ENCODE measurements around the gene KAT2B. TPM values are rescaled to one million over a fixed set of nuclear protein-coding genes. Genes with fewer than 3 reads are reported as not detected.

KAT2B gene
- total RNA-seq, 1 experiment from 2014 or later: 3.2 TPM

DNA sequence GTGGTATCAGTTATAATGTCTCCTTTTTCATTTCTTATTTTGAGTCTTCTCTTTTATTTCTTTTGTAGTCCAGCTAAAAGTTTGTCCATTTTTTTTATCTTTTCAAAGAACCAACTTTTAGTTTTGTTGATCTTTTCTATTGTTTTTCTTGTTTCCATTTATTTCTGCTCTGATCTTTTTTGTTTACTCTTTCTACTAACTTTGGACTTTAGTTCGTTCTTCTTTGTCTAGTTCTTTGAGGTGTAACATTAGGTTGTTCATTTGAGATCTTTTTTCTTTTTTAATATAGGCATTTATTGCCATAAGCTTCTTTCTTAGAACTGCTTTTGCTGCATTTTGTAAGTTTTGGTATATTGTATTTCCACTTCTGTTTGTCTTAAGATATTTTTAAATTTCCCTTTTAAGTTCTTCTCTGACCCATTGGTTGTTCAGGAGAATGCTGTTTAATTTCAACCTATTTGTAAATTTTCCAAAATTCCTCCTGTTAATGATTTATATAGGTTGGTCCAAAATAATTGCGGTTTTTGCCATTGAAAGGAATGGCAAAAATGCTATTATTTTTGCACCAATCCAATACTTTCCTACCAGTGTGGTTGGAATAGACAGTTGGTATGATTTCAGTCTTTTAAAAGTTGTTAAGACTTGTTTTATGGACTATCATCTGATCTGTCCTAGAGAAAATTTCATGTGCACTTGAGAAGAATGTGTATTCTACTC is 51.2 kb downstream of the KAT2B start:
- Histone ChIP-seq H3F3A (ENCODE audit: insufficient read depth, low read depth) (no peaks in the 10 kb centered on the region), H3K27ac (no peak overlapping the region), H3K79me2 (ENCODE audit: low read depth) (no peaks in the 10 kb centered on the region), H3K9me3 (ENCODE audit: insufficient read depth, low read depth) (no peaks in the 10 kb centered on the region), H3K4me1 (replicated peaks; ENCODE audit: insufficient read depth) (no peaks in the 10 kb centered on the region), H3K4me2 (no peak overlapping the region), H3K27me3 (ENCODE audit: insufficient read depth, low read depth) (no peaks in the 10 kb centered on the region), H2AFZ (no peak overlapping the region), H4K20me1 (ENCODE audit: insufficient read depth) (no peaks in the 10 kb centered on the region), H3K9me2 (ENCODE audit: insufficient read depth) (no peaks in the 10 kb centered on the region), H3K36me3 (ENCODE audit: low read depth) (no peaks in the 10 kb centered on the region), H3K4me3 (no peak overlapping the region)
- TF ChIP-seq, protein P1, sequence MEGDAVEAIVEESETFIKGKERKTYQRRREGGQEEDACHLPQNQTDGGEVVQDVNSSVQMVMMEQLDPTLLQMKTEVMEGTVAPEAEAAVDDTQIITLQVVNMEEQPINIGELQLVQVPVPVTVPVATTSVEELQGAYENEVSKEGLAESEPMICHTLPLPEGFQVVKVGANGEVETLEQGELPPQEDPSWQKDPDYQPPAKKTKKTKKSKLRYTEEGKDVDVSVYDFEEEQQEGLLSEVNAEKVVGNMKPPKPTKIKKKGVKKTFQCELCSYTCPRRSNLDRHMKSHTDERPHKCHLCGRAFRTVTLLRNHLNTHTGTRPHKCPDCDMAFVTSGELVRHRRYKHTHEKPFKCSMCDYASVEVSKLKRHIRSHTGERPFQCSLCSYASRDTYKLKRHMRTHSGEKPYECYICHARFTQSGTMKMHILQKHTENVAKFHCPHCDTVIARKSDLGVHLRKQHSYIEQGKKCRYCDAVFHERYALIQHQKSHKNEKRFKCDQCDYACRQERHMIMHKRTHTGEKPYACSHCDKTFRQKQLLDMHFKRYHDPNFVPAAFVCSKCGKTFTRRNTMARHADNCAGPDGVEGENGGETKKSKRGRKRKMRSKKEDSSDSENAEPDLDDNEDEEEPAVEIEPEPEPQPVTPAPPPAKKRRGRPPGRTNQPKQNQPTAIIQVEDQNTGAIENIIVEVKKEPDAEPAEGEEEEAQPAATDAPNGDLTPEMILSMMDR (conservative IDR thresholded peaks at IDR 0.05): no peak
- no peak for TF ChIP-seq EZH2 (IDR thresholded peaks at IDR 0.05; ENCODE audit: low read depth)
- intact Hi-C loops (cut with micrococcal nuclease; ENCODE audit: unreplicated experiment): no loop called here
- POLR2A ChIA-PET (ENCODE audit: unreplicated experiment): no interaction called here
- DNase-seq: no peak
- BruUV-seq (replicated peaks): no TSS peak
- CTCF ChIA-PET: no interaction called here

DNA sequence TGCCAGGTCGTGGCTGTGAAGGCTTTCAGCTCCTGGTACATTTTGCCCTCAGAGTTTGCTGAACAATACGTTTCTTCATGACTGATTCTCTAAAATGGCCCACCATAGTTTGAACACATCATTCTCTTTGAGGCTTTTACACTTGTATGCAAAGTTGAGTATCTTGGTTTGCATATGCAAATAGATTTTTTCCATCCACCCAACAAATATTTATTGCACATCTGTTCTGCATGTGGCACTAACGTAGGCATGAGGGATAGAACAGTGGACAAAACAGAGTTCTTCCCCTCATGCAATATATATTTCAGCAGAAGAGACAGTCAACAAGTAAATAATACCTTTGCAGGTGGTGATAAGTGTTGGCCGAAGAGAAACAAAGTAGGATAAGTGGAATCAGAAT is 55.2 kb downstream of the KAT2B start:
- Histone ChIP-seq H4K20me1 (ENCODE audit: insufficient read depth) (no peaks in the 10 kb centered on the region), H3K4me3 (no peak overlapping the region), H3K79me2 (ENCODE audit: low read depth) (no peaks in the 10 kb centered on the region), H3K36me3 (ENCODE audit: low read depth) (no peaks in the 10 kb centered on the region), H3K27me3 (ENCODE audit: insufficient read depth, low read depth) (no peaks in the 10 kb centered on the region), H3K9me2 (ENCODE audit: insufficient read depth) (no peaks in the 10 kb centered on the region), H3K4me1 (replicated peaks; ENCODE audit: insufficient read depth) (no peaks in the 10 kb centered on the region), H2AFZ (no peak overlapping the region), H3K4me2 (no peak overlapping the region), H3K27ac (no peak overlapping the region), H3K9me3 (ENCODE audit: insufficient read depth, low read depth) (no peaks in the 10 kb centered on the region), H3F3A (ENCODE audit: insufficient read depth, low read depth) (no peaks in the 10 kb centered on the region)
- no peak for DNase-seq
- ChIA-PET POLR2A (ENCODE audit: unreplicated experiment) (no interaction called here), CTCF (no interaction called here)
- intact Hi-C loops (cut with micrococcal nuclease; ENCODE audit: unreplicated experiment): no loop called here
- BruUV-seq (replicated peaks): no TSS peak
- TF ChIP-seq EZH2 (IDR thresholded peaks at IDR 0.05; ENCODE audit: low read depth): no peak
- TF ChIP-seq, protein P1 (conservative IDR thresholded peaks at IDR 0.05): no peak

DNA sequence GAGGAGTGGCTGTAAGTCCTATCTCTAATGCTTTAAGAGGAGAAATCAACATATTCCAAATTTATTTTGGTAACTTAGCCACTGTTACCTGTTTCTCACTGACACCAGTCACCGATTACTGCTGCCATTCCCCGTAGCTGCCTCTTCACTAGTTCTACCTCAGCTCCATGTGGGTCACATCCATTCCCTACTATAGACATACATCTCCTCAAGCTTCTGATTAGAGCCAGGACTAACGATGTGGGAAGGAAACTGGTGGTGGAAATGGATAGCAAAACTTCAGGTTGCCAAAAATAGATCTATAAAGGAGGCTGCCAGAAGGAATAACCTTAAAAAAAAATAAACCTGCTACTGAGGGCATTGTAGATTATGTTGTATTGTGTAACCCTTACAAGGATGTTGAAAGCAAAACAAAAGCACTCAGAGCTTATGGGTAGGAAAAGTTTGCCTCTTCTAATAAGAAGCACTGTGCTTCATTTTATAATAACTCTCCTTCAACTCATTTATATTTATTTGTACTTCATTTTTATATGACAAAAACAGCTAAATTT is 56.0 kb downstream of the KAT2B start:
- H3K4me2 ChIP-seq: no peak overlapping the region
- intact Hi-C loops (cut with micrococcal nuclease; ENCODE audit: unreplicated experiment): no loop called here
- no peaks in the 10 kb centered on the region for H3K36me3 ChIP-seq (ENCODE audit: low read depth)
- H3K27ac ChIP-seq: no peak overlapping the region
- H2AFZ ChIP-seq: no peak overlapping the region
- H3F3A ChIP-seq (ENCODE audit: insufficient read depth, low read depth): no peaks in the 10 kb centered on the region
- ChIA-PET CTCF (no interaction called here), POLR2A (ENCODE audit: unreplicated experiment) (no interaction called here)
- no peaks in the 10 kb centered on the region for H3K4me1 ChIP-seq (replicated peaks; ENCODE audit: insufficient read depth)
- H3K79me2 ChIP-seq (ENCODE audit: low read depth): no peaks in the 10 kb centered on the region
- no peaks in the 10 kb centered on the region for H3K27me3 ChIP-seq (ENCODE audit: insufficient read depth, low read depth)
- H3K9me3 ChIP-seq (ENCODE audit: insufficient read depth, low read depth): no peaks in the 10 kb centered on the region
- no peaks in the 10 kb centered on the region for H4K20me1 ChIP-seq (ENCODE audit: insufficient read depth)
- no peak overlapping the region for H3K4me3 ChIP-seq
- DNase-seq: no peak
- BruUV-seq (replicated peaks): no TSS peak
- TF ChIP-seq EZH2 (IDR thresholded peaks at IDR 0.05; ENCODE audit: low read depth): no peak
- TF ChIP-seq, protein P1 (conservative IDR thresholded peaks at IDR 0.05): no peak
- H3K9me2 ChIP-seq (ENCODE audit: insufficient read depth): no peaks in the 10 kb centered on the region

All from PC-9 (cell line).